HG02798 (cell line): ENCODE results near the gene POU6F2.

Source experiments
- ATAC-seq: cut with Tn5 transposase; IDR thresholded peaks from one replicate; pipeline ENCODE4 v1.9.1; 2021; ENCODE audit warnings: mild to moderate bottlenecking; ENCODE audit not compliant: unreplicated experiment, poor library complexity

The POU6F2 gene

DNA sequence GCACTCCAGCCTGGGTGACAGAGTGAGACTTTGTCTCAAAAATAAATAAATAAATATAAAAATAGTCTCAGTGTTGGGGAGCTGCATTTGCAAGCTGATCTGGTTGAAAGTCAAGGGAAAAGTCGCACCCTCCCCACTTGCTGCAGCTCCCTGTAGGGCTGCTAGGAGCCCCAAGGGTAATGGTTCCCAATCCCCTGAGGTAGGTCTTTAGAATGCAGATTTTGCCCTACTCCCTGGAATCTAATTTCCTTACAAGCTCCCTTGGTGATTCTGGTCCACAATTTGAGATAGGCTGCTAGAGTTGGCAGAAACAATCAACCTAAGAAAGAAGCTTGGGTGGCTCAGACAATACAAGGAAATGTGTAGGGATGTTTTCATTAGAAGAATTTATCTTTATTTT lies 356.0 kb downstream of the POU6F2 start:
- ATAC-seq, result no peak

DNA sequence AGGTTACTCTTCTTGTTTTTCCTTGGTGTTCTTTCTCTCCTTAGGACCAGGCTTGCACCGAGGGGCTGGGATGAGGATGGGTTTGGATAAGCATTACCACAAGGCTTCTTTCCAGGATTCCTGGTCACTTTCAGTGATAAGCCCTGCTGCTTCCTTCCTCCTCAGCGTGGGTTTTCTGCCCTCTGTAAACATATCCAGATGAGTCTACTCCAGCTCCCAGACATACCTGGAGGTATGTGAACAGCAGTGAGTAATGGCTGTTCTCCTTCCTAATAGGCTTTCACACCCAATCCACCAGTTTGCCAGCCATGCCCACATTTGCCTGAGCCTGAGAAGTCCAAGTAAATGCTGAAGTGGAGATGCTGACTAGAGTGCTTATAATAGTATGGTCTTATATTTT lies 358.7 kb downstream of the POU6F2 start:
- no peak for ATAC-seq

DNA sequence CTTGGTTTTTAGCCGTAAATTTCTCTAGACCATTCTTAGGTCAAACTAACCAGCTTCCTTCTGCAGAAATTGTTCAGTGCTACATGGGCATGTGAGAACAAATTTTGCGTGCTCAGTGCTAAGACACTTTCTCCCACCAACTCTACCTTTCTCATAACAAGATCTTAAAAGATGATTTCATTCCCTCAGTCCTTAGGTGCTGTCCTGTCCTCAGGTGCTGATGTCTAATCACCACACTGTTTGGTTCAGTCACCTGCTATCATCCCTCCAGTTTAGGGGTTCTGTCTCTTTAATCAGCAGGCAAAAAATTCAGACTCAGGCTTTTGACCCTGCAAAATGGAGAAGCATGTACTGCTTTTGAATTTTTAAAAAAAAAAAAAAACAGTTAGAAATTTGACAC lies 361.0 kb downstream of the POU6F2 start:
- ATAC-seq, result no peak

DNA sequence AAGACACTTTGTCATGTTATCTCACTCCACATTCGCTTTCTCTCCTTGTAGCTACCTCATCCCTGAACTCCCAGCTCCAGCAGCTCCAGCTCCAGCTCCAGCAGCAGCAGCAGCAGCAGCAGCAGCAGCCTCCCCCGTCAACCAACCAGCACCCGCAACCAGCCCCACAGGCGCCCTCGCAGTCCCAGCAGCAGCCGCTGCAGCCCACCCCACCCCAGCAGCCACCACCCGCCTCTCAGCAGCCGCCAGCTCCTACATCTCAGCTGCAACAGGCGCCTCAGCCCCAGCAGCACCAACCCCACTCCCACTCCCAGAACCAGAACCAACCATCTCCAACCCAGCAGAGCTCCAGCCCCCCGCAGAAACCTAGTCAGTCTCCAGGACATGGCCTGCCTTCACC lies 361.9 kb downstream of the POU6F2 start:
- no peak for ATAC-seq

DNA sequence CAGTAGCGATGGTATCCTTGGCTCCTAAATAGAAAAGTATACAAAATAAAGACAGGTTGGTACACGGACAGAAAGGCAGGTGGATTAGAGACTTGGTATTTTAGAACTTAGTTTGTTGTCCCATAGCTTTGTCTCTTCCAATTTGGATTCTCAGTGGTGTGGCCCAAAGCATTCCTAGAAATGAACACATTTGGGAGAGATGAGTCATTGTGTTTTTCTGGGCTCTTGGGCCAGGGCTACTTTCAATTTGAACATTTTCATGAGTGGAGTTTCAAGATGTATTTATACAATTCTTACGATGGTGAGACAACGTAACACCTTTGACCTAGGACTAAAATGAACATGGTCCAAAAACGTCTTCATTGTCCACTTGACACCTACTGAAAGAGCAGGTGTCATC lies 363.4 kb downstream of the POU6F2 start:
- ATAC-seq, result no peak

DNA sequence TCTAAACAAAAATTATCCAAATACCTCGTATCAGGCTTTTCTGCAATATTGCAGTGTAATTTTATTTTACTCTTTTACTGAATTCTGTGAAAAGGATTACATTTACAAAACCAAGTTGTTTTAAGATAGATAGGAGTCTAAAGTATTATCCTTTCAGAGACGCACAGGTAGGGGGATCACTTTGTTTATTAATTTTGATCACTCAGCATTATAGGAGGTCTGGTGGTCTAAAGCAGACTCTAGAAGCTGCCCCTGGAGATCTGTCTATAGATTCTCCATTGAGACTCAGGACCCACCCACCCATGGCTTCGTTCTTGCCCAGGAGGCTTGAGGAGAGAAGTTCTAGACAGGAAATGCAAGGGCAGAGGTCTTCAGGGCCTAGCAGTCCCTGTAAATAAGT lies 365.1 kb downstream of the POU6F2 start:
- no peak for ATAC-seq

DNA sequence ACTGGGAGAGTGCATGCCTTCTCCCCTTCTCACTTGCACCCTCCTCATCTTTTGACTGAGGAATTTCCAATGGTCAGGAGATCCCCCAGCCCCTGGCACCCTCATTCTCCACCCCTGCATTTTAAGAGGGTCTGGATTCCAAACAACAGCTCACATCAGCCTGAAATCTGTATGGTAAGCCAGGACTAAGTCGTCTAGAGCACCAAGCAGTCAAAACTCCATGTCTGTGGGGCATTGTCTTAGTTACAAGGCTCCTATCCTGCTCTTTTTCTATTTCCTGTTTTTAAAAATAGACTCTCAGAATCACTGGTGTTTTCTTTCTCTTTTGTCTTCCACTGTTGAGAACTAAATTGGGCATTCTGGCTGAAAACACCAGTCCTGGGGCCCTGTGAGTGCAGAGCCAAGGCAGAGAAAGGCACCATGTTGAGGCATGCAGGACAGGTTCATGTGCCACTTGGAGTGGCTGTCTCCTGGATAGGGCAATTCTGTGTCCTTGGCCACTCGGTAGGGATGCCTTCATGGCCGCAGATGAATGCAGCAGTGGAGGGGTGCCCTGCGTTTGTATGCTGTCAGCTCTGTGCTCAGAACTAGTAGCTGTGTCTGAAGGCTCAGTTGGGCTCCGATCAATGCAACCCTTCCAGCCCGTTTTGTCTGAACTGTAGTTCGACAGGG lies 371.9 kb downstream of the POU6F2 start:
- ATAC-seq, result no peak

DNA sequence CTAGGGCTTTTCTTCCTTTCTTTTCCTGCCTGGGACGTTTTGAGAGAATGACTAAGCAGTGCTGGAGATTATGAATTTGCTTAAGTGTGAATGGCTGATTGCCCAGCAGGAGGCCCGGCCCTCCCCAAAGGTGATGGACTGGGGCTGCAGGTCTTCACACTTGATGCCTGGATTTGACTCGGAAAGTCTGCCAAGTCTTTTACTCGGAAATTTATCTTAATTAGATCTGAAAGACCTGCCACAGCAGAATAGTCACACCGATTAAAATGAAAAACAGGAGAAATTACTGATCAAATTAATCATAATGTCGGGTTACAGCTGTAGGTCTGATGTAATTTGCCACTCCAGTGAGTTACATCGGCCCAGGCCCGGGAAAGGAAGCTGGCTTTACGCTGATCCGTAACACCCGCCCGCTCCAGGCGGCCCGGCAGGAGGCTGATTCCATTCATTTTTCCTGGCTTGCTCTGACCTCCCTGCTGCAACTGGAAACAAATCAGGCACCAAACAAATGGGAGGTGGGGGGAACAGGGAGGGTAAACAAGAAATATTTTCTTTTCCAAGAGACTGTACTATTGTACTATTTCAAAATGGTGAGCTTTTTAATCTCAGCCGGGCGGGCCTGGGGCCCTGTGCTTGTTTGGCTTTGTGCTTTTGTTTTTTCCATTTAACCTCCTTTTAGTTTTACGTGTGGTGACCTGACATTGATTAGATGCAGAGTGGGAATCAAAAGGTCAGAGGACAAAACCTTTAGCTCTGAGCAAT lies 376.1 kb downstream of the POU6F2 start:
- no peak for ATAC-seq

DNA sequence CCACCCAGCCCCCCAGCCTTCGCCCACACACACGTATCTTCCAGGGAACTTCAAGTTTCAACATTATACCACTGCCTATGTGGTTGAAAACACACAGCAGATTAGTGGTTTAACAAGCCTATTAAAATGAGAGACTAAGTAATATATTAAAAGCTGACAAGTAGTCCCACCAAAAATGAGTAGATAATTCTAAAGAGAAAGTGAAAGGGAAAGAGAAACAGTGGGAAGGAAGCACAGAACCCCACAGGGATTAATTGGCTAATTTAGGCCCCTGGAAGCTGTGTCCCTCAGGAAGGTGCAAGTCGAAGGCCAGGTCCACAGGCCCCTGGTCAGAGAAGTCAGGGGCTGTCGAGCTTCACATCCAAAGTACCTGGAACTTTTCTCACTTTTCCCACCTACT lies 378.0 kb downstream of the POU6F2 start:
- ATAC-seq, result no peak

DNA sequence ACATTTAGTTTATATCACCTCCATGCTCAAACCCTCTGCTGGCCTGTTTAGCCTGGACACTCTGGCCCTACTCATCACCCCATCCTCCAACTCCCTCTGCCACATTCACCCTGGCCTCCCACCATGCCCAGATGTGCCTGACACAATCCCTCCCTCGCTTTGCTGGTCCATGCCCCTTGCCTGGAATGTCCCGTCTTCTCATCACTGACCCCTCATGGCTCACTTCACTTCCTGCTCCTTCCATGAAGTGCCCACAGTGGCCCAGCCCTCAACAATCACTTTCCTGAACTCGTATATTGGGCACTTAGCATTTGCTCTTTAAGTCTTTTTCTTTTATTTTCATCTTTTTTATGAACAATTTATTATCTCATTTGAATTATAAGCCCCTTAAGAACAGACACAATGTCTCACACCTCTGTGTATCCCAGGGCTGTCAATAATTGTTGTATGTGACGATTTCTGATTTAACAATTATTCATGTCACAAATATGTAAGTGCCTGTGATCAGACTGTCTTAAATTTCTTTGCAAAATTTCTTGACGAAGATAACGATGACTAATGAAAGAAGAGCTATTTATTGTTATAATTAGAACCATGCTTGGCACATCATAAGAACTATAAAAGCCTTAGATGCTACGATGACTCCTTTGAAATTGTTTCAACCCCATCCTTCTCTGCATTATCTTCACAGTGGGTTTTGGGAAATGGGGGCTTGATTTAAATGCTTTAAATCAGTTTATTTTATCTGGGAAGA lies 378.6 kb downstream of the POU6F2 start:
- ATAC-seq, result no peak

DNA sequence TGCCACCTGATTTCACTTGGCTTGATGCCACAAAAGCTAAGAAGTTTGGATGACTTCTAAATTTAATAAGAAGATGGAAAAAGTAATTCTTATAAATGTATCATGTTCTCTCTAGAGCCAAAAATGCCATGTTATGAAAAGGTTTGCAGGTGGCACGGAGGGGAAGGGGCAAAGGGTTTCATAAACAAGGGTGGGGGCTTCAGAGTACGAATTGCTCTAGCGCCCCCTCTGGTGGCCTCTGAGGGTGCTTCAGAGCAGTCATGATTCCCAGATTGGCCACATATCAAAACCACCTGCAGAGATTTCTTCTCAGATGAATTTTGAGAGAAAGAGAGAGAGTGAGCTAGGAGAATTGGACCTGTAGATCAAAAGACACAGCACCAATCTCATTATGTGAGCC lies 379.9 kb downstream of the POU6F2 start:
- no peak for ATAC-seq

DNA sequence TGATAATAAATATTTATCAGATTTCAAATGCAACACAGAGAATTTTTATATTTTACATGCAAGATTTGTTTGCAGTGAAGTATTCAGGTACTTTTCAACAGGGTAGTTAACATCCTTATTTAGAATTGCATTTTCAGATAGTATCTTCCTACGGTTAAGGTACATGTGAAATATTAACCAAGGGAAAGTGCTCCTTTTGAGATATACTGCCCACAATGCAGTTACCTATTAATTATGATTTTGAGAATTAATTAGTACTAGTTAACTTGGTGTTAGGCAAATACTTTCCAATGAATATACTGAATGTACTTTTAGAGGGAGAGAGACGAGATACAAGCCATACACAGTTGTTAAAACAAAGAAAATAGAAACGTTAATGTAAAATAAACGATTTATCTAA lies 382.3 kb downstream of the POU6F2 start:
- no peak for ATAC-seq

DNA sequence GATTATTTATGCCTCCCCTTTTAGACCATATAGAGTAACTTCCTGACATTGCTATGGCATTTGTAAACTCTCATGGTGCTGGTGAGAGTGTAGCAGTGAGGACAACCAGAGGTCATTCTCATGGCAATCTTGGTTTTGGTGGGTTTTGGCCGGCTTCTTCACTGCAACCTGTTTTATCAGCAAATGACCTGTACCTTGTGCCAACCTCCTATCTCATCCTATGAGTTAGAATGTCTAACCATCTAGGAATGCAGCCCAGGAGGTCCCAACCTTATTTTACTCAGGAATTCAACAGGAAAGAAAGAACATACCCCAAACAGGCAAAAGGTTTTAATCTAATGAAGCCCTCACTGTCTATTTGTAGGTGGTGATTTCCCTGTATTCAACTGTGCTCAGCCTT lies 383.1 kb downstream of the POU6F2 start:
- no peak for ATAC-seq

DNA sequence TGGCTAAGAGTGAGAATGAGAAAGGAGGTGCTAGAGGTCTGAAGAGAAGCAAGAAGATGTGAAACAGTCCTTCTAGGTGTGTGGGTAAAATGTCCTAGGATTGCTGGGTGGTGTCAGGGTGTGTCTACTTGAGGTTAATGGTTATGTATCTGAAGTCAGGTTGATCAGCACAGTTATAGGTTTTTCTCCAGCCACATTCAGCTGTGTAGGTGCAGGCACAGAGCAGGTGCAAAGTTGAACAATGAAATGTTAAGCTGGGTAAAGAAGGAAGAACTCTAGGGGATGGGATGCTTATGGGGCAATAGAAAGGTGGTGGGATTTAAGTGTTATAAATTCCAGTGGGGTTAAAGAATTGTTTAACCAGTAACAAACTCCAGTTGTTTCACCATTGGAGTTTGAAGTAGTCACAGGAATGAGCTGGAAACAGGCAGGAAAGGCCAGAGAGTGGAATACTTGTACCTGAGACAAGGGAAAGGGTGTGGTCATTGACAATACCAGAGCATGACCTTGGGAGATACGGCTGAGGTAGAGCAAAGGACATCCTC lies 388.1 kb downstream of the POU6F2 start:
- no peak for ATAC-seq

DNA sequence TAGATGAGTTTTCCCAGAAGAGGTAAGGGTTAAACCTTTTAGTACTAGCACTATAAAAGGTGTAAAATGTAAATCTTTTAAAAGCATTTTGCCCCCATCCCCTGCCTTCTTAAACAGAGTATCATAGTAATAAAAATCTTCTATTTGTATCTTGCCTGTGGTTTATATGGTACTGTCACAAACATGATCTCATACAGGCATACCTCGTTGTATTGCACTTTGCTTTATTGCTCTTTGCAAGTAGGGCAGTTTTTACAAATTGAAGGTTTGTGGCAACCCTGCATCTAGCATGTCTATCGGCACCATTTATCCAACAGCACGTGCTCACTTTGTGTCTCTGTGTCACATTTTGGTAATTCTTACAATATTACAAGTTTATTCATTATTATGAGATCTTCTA lies 389.7 kb downstream of the POU6F2 start:
- ATAC-seq, result no peak

DNA sequence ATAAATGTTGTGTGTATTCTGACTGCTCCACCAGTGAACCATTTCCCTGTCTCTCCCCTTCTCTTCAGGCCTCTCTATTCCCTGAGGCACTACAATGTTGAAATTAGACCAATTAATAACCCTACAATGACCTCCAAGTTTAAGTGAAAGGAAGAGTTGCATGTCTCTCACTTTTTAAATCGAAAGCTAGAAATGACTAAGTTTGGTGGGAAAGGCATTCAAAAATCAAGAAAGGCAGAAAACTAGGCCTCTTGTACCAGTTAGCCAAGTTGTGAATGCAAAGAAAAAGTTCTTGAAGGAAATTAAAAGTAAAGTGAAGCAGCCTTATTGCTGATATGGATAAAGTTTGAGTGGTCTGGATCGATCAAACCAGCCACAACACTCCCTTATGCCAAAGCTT lies 390.2 kb downstream of the POU6F2 start:
- ATAC-seq, result no peak

DNA sequence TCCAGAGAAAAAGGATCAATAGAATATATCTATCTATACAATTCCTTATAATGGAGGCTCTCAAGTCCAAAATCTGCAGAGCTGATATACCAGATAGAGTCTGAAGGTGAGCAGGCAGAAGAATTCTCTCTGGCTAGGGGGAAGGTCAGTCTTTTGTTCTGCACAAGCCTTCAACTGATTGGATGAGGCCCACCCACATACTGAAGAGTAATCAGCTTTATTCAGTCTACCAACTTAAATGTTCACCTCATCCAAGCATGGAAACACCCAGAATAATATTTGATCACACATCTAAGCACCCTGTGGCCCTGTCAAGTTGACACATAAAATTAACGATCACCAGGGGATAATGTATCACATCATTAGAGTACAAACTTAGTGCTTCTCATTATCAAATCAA lies 394.7 kb downstream of the POU6F2 start:
- ATAC-seq, result no peak

DNA sequence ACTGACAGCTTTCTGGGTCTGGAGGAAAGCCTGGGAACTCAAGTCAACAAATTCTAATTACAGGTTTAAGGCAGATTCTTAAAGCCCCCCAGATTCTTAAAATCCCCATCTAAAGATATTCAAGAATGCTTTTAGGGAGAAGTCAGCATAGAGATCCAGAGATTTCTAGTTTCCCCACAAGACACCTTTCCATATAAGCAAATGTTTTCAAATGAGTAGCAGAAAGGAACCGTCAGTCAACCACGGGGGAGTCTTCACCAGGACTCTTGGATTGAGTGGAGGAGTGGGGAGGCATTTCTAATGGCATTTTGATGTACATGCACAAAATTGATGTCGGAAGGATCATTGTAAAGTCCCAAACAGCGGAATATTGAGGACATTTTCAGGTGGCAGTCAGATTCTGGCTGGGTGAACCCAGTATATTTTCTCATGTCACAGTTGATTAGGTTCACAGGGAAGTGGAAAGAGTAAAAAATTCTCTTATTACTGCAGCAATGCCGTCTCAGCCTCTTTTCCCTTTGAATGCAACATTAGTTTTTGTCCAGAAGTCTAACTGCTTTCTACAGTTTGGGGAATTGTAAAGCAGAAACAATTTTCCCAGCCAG lies 396.8 kb downstream of the POU6F2 start:
- ATAC-seq, result no peak

DNA sequence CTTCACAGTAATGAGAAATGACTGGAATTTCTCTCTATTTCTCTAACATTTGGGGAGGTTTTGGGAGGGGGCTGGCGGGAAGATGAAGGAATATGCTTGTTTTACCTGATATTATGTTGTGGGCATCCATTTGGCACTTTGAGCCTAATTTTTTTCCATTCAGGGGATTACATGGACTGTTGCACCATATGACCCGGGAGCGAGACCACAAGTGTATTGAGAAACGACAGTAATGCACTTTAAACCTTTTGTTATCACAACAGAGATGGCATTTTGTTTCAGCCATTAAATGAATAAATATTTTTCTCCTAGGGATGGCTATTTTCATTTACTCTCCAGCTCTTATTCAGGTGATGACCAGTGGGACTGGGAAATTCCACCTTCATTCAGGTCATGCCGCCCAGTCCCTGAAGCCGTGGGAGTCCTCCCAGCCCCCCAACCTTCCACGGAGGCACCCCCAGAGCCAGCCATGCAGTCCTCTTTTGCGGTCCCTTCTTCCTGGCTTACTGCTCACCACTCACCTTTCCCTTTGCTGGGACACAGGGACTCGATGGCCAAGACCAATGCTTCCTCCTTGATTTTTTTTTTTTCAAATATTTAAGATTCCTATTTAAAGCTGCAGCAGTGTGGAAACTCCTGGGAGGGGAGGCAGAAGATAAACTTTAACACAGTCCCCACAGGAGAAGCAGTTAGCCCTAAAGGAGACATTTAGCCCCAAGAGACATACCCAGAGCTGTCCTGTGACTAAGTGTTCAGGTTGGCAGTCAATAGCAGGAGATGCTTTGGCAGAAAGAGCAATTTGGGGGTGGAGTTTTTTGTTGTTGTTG lies 397.6 kb downstream of the POU6F2 start:
- ATAC-seq, result no peak

DNA sequence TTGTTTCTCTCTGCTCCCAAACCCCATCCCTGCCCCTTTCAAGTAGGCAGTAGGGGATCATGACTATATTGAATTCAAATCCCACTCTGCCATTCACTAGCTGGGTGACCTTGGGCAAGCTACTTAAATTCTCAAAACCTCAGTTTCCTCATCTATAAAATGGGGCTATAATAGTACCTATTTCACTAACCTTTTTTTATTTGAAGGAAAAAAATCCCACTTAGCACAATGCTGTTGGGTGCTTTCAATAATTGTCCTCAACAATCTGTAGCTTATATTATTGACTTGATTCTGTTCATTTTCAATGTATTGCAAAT lies 398.1 kb downstream of the POU6F2 start:
- ATAC-seq, result no peak
